ENCODE data around the gene CACNA1H.

DNA sequence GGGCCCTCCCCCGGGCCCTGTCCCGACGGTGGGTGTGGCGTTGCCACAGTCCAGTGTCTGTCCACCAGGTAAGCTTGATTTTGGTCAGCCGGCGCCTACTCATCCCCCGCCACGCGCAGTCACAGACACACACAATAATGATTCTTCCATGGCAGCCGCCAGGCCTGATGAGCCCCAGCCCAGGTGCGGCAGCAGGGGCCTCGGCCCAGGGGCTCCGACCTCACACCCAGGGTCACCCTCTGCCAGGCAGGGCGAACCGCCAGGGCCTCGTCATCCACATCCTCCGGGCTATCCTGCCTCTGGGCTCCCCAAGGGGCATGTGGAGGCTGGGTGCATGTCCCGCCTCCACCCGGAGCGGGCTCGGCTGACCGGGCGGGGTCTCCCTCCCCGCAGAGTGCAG, 64.6 kb downstream of the CACNA1H start:
- no peak for TF ChIP-seq POLR2AphosphoS5 (IDR thresholded peaks at IDR 0.05; ENCODE audit: low read depth, low read length)
- no peak for TF ChIP-seq TAF1 (IDR thresholded peaks at IDR 0.05; ENCODE audit: borderline replicate concordance, low read depth, low read length)
- TF ChIP-seq POLR2A (IDR thresholded peaks at IDR 0.05; ENCODE audit: low read depth, low read length): no peak
